HTERT RPE-1 (cell line): ENCODE data around the gene CD248.

Experiments used
- in situ Hi-C: fragments of 300-500 bp; cut with MboI; formaldehyde crosslinking; loops from 4 replicates; pipeline ENCODE4 v1.14.3; 2020; ENCODE audit warnings: low sequenced_read_pairs

Gene CD248

DNA sequence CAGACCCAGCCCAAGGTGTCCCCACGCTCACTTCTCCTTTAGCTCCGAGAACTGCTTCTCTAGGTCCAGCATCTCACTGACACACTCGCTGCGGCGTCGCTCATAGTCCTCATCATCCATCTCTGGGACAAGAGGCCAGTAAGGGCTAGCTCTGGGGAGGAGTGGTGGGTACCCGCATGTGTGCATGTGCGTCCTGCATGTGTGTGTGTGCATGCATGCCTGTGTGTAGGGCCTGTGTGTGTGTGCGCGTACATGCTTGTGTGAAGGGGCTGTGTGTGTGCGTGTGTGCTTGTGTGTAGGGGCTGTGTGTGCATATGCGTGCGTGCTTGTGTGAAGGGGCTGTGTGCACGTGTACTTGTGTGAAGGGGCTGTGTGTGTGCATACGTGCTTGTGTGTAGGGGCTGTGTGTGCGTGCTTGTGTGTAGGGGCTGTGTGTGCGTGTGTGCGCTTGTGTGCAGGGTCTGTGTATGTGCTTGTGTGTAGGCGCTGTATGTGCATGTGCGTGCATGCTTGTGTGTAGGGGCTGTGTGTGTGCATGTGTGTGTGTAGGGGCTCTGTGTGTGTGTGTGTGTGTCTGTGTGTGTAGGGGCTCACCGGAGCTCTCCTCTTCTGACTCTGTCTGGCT, 24.8 kb upstream of the CD248 start:
- in situ Hi-C loops, result no loop called here

DNA sequence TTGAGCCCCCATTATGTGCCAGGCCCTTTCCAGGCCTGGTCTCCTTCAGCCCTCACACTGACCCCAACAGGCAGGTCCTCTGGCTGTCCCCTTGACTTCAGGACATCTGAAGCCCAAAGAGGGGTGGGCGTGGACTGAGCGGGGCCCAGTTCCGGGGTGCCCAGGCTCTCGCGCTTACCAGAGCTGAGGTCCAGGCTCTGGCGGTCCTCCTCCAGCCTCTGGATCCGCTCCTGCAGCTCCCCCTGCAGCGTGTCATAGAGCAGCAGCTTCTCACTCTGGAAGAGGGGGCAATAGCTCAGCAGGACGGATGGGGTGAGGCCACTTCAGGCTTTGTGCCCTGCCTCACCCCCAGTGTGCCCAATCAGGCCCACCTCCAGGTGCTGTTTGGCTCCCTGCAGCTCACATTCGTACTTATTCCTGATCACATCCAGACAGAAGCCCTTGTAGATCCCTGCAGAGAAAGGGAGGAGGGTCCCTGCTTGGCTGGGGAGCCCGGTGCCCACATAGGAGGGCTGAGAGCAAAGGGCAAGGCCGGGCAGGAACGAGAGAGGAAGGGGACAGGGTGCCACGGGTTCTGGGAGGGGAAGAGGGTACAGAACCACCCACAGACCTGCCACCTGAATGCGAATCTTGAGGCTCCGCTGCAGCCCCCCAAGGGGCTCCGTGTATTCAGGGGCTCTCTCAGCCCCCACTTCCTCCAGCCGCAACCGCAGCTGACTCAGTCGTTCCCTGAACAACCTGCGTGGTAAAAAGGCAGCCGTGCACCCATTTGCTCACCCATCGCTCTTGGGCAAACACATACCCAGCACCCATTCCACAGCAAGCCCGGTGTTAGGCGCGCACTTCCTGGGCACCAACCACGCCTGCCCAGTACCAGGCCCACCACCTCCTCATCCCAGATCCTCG, 24.0 kb upstream of the CD248 start:
- in situ Hi-C loops, result no loop called here

DNA sequence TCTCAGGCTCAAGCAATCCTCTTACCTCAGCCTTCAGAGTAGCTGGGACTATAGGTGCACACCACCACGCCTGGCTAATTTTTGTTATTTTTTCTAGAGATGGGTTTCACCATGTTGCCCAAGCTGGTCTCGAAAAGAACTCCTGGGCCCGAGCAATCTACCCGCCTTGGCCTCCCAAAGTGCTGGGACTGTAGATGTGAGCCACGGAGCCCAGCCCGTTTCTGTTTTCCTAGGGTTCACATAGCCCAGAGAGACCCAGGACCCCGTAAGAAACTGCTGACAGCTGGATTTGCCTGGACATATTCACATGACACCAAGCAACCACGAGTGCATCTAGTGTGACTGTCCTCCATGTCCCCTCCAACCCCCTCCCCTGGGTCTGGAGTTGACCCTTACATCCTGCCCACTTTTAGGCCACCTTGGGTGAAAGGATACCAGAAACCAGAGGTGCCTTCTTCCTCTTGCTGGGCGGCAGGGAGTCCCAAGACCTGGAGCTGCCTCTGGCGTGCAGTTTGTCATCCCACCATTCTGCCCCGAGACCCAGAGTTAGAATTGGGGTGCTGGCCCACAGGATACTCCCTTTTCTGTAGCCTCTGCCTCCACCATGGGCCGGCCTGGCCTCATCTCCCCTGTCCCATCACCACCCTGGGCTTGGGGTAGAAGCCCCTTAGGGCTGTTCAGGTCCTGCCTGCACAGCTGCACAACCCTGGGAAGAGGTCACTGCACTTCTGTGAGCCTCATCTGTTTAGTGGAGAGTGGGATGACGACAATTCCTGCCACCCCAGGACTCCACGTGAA, 23.0 kb upstream of the CD248 start:
- in situ Hi-C loops, result no loop called here

DNA sequence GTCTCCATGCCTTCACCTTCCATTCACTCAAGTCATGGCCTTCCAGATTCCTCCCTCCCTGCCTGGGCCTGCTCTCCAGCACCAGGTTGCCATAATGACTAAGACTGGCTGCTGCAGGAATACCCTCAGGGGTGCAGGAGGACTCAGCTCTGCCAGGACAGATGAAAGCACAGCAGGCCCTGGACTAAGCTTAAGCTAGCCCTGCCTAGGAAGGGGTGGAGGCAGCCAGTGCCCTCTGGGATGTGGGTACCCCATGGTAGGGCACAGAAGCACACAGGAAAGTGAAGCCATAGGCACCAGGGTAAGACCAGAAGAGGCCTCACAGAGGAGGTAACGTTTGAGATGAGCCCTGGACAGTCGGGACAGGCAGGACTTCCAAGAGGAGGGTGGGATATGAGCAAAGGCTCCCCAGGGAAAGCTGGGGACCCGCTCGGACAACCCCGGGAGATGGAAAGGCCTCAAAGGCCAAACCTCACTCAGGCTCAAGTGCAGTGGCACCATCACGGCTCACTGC, 22.4 kb upstream of the CD248 start:
- in situ Hi-C loops, result no loop called here

DNA sequence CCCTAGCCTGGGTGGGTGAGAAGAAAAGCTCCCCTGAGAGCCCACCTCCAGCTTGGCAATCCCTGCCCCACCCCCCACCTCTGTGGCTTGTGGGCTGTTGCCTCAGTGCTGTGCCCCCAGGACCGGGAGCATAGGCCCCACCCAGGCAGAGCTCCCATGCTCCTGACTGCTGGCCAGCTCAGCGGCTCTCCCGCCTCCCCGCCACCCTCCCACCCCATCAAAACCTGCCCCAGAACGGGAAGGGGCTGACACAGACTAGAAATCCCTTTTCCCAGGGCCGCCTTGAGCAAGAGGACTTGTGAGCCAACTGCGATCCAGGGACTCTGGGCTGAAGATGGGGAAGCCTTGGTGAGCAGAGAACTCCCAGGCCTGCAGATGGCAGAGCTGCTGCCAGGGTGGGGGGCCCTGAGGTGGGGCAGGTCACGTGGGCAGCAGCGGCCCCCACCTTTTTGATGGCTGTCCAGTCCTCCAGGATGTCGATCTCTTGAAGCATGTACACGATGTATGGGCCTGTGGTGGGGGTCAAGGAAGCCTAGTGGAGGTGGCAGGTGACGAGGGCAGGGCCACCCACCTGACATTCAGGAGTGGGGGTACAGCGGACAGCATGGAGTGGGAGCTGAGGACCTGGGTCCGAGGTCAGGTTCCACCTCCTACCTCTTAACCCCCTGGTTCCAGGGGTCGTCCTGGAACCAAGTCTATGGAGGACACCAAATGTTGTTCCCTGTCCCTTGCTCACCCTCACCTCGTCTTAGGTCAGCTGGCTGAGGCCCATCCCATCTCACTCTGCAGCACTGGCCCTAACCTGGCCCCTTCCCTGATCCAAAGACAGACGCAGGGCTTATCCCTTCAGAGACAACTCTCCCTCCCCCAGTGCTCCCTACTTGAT, 21.7 kb upstream of the CD248 start:
- in situ Hi-C loops, result no loop called here

DNA sequence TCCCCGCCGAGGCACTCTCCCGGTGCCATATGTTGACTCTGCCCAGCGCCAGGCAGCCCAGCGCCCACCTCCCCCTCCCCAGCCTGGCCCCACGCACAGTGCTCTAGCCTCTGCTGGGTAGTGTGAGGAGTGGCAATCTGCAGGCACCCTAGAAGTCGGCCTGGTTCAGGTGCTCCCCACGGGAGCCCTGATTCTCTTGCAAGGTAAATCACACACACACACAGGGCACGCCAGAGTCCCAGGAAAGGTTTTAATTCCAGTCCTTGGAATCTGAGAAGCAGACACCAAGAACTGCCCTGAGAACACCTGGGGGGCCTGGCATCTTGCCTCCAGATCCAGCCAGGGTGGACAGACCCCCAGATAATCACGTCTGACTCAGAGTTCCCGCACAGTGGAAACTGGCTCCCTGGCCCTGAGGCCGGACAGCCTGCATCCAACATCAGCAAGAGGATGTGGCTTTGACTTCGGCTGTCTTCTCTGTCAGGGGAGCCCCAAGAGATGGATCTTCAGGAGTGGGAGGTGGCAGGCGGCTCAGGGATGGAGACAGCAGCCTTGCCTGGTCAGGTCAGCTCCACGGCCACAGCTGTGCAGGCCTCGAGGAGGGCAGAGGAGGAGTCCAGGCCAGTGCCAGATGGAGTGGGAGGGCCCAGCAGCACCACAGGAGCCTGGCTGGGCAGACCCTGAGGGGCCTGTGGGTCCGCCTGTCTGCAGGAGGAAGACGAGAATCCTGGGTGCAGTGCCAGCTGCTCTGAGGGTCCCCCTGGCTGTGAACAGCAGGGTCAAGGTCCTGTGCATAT, 20.5 kb upstream of the CD248 start:
- in situ Hi-C loops, result no loop called here

DNA sequence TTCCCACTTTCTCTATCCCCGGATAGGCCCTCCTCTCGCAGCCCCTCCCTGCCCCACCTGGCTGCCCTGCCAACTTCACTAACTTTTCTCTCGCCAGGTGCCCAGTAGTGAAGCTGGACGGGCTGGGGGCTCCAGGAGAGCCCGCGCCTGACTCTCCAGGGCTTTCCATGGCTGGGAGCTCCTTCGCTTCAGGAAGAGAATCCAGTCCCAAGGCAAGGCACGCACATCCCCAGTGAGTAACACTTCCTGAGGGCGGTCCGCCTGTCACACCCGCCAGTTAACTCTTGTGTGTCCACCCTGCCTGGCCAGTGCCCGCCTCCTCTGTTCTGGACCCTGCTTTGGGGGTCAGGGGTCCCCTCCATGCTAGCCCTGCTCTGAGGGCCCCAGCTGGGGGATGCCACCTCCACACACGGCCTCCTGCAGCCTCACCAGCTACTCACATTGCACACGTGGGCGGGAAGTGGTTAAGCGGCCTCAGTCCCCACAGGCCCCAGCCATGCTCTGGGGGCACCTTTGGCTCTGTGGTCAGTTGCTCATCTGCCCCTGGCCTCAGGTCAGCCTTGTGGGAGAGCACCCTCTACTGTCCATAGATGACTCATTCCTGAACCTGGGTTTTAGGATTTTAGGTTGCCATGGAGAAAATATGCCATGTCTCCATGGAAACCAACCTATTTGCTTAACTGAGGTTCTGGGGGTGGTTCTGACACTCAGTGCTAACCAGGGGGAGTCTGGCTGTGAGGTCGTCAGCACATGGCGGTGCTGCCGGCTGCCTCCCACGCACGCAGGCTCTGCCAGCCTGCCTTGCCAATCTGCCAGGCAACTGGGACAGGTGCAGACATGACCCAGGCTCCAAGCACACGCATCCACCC, 19.6 kb upstream of the CD248 start, which contains the start of gene RIN1:
TSS of gene RIN1 (minus strand) at position 201 of the 869 bp plus-strand sequence. CDS start at position 169, 32 bp downstream.
- in situ Hi-C loops, result no loop called here

DNA sequence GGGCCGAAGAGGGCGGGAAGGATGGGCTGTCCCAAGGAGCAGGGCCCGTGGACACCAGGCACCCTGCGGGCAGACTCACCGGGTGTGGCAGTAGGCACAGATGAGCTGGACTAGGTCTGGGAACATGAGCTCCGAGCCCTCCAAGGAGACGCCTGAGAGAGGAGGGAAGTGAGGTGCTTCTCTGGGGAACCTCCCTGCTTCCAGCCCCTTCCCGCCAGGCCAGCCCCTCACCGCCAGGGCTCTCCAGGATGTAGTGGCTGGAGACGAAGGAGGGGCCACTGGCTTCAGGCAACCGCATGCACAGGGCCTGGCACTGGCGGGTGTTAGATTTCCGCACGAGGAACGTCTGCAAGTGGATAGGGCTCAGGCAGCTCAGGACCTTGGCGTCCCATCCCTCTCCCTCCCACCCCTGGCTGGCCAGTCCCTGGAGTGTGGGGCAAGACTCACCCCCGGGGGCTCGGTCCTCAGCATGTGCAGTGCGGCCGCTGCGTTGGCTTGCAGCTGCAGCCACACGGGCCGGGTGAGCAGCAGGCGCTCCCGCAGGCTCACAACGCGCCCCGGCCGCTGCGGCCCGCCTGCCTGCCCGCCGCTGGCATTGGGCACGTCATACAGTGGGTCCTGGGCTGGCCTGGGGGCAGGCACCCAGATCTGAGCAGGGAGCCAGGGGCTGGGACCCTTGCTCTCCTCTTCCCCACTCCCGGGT, 18.8 kb upstream of the CD248 start:
- in situ Hi-C loops, result no loop called here

DNA sequence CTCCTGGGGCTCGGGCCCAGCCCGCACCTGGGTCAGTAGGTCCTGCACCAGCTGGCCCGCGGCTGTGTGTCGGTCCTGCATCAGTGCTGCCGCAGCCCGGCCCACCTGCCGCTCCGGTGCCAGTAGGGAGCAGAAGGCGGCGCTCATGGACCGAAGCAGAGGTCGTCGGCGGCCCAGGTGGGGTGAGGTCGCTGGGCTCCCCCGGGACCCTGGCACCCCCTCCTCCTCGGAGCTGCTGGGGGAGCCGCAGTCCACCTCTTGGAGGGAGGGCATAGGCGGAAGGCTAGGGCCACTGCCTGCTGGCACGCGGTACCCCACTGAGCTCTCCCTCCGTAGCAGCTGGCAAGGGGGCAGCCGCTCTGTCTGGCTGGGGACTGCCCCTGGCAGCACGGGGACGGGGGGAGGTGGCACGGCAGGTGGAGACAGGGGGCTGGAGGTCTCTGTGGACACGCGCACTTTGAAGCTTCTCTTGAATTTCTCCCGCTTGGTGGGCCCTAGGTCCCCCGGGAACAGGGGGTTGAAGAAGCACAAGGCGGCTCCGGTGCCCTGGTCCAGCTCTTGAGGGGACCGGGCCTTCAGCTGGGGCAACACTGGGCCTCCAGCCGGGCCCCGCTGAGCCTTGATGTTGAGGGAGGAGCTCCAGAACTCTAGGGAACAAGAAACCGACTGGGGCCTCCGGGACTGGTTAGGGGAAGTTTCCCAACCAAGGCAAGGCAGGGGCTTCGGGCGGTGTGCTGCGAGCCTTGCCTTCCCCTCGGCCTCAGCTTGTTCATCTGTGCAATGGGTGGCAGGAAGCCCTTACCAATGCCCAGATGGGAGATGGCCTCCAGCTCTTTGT, 18.0 kb upstream of the CD248 start:
- in situ Hi-C loops, result no loop called here

DNA sequence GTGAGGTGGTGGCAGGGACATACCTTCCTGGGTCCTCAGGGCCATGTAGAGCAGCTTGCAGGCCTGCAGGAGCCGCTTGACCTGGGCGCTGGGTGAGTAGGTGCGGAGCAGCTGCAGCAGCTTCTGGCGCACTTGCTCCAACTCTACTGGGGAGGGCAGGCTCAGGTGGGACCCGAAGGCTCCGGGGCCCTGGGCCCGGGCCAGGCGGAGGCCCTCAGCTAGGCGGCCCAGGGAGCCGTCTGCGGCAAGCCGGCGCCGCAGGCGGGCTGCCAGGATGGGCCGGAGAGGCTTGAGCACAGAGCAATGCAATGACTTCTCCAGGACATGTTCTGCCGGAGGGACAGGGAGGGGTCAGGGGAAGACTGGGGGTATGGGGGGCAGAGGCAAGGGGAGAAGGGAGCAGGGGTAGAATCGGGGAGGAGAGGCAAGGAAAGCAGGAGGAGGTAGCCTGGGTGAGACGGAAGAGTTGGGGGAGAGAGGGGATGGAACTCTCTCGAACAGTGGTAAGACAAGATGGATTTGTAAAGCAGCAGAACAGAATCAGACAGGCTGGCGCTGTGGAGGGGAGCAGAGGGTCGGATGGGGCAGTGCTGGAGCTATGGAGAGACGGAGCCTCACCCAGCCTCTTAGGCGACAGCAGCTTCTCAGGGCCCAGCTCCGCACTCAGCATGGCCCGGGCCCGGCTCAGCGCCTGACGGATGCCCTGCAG, 17.2 kb upstream of the CD248 start:
- in situ Hi-C loops, result no loop called here

DNA sequence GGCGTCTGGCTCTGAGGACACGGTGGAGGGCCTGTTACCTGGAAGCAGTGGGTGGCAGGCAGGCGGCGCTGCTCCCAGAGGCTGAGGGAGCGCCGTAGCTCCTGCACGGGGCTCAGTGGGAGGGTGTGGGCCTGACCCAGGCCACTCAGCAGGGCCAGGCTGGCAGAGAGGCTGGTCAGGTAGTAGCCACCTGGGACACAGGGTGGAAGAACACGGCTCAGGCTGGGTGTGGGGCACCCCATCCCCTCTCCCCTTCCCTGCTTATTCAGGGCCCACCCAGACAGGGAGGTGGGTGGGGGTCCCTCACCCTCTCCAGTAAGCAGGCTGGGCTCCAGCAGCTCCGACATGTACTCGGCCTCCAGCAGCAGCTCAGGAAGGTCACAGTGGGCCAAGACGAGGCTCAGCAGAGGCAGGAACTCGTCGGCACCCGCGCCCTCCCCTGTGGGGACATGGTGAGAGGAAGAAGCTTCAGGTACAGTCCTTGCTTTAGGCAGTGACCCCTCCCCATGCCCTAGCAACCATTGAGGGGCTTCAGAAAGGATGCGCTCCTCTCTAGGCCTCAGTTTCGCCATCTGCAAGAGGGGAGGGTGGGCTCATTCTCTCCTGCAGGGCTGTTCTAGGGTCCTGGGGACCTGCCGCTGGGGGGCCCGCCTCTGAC, 16.5 kb upstream of the CD248 start:
- in situ Hi-C loops, result no loop called here

DNA sequence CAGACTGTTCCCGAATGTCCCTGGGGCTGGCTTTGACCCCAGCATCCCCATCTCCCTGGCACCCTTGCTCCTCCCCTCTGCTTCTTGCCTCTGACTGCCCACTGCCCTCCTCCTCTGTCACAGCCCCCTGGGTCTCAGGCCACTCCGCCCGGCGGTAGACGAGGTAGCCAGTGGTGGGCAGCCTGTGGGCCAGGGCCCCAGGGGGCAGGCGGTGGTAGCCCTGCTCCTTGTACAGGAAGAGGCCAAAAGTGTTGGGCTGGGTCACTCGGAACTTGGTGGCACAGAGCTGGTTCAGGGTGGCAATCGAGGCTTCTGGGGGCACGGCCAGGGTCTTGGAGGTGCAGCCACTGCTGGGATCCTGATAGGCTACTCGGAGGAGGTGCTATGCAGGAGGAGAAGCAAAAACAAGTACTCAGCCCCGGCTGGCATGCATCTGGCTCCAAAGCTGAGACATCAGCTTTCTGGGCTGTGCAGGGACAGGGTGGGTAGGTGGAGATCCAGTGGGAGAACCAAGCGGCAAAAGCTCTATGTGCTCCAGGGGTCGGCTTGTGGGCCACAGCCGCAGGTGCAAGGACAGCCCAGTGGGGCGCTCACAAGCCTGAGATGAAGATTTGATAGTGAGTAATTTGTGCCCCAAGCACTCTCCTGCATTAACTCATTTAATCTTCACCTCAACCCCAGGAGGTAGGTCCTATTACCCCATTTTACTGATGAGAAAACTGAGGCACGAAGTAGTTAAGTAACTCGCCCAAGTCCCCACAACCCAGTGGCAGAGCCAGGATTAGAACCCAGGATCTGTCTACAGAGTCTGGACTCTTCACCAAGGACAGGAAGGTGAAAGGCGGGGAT, 15.8 kb upstream of the CD248 start:
- in situ Hi-C loops, result no loop called here

DNA sequence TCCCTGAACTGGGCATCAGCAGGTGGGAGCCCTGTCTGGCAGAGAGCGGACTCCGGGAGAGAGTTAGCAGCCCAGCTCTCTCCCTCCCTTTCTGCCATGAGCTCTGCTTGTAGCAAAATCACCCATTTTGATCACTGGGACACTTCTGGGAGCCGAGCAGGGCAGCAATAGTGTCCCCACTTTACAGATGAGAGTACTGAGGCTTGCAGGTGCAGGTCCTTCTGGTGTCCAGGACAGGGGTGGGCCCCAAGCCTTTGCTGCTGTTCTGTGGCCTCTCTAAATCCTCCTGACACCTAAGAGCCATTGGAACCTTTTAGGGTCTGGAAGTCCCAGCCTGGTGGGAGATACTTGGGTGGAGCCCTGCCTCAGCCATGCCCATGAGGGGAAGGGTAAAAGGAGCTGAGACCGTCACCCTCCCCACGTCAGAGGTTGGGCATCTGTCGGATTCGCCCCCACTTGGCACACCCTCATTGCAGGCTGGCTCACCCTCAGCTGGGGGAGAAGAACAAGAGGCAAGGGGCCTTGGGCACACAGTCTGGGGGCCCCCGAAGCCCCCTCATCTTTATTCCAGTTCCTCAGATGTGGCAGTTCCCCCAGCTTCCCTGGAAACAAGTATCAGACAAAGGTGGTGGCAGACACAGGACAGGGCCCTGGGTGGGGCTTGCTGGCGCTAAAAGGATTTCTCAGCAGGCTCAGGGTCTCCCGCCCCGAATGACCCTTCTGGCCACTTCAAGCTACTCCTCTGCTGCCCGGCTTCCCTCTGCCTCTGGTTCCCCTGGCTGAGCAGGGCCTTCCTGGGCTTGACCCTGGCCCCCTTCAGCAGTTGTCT, 14.9 kb upstream of the CD248 start:
- in situ Hi-C loops, result no loop called here

DNA sequence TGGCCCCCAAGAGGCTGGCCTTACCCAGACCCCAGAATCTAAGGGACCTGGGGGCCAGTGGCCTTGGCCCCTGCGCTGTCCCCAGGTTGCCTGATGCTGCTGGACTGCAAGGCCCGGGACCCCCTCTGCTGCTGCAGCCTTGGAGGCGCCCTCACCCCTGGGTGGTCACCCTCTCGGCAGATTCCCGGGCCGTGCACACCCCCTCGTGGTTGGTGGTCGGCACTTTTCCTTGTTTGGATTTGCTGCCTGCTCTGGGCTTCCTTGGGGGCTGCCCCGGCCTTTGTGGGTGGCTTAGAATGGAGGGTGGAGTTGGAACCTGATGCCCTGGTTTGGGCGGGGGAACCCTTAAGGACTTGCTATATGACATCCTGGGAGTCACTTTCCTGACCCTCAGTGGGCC, 14.1 kb upstream of the CD248 start:
- in situ Hi-C loops, result no loop called here
